Sigmoid colon (tissue), 7 donors: ENCODE measurements around the gene ANO1. TPM values are rescaled to one million over a fixed set of nuclear protein-coding genes. Genes with fewer than 3 reads are reported as not detected.

Experiments
- DNase-seq: peaks from one replicate; pipeline ENCODE4 v3.0.0-alpha.2; 2019
- H3K27ac ChIP-seq, 4 donors: fragments of 200-600 bp; sonication (generic); one replicate each; pipeline ENCODE4 v1.5.1; 2016 to 2019; ENCODE audit warnings: mild to moderate bottlenecking in 1 of 4
- H3K27me3 ChIP-seq, 3 donors: fragments of 200-600 bp; sonication (generic); one replicate each; pipeline ENCODE4 v1.5.1; 2019; ENCODE audit warnings: mild to moderate bottlenecking in 1 of 3
- H3K36me3 ChIP-seq, 4 donors: fragments of 200-600 bp; sonication (generic); one replicate each; pipeline ENCODE4 v1.5.1; 2016 to 2019
- H3K4me1 ChIP-seq, 4 donors: fragments of 200-600 bp; sonication (generic); one replicate each; pipeline ENCODE4 v1.5.1; 2017 to 2019
- H3K4me3 ChIP-seq, 4 donors: fragments of 200-600 bp; sonication (generic); one replicate each; pipeline ENCODE4 v1.5.1; 2017 to 2019; ENCODE audit warnings: mild to moderate bottlenecking in 2 of 4, moderate library complexity in 1 of 4
- H3K9me3 ChIP-seq, 4 donors: fragments of 200-600 bp in 3 of 4; sonication (generic) in 3 of 4; one replicate each; pipeline versions ENCODE4 v1.5.1 to v1.6.1; 2013 to 2019
- EP300 ChIP-seq, 4 donors: sonication (generic); formaldehyde crosslinking; IDR thresholded peaks; one replicate each; pipeline ENCODE4 v1.6.1; 2017; ENCODE audit warnings: antibody characterized with exemption in 4 of 4
- POLR2A ChIP-seq, 2 donors: fragments of 450-650 bp; IDR thresholded peaks; one replicate each; pipeline ENCODE4 v1.6.1; 2016; ENCODE audit warnings: antibody characterized with exemption in 2 of 2, mild to moderate bottlenecking in 2 of 2, moderate library complexity in 2 of 2
- POLR2AphosphoS5 ChIP-seq, 4 donors: sonication (generic); formaldehyde crosslinking; IDR thresholded peaks; one replicate each; pipeline ENCODE4 v1.6.1; 2017; ENCODE audit warnings: antibody characterized with exemption in 4 of 4
- WGBS, 2 donors: extraction: QIAGEN DNeasy Blood & Tissue Kit; methylation state at CpG; one replicate each; pipeline ENCODE4 v1.1.7; 2013; 5-methylcytosine and 5-hydroxymethylcytosine counted together
- intact Hi-C: fragments of 100-400 bp; cut with DNase I; formaldehyde crosslinking; loops from one replicate; pipeline ENCODE4 v1.15.1; 2023
- polyA plus RNA-seq, 3 donors: library from polyadenylated mRNA; stranded (reverse); fragments of 200-250 nt; gene quantifications; one replicate each; pipeline ENCODE4 v1.2.3, GENCODE V29; 2013
- total RNA-seq, 4 donors: library from RNA; depleted of rRNA; stranded (reverse); fragments of >200 nt; gene quantifications; one replicate each; pipeline ENCODE4 v1.1.0, GENCODE V29; 2016
- TF ChIP-seq, protein P1 (sequence below), 4 experiments: fragments of 450-650 bp in 3 of 4; fragments of 200-600 bp in 1 of 4; IDR thresholded peaks; one replicate each; pipeline ENCODE4 v1.5.1; 2016 to 2019; ENCODE audit warnings: antibody characterized with exemption in 4 of 4, mild to moderate bottlenecking in 3 of 4, moderate library complexity in 2 of 4
- donor health status: healthy with polysubstance abuse.
- donor health status: Bipolar disorder and iron deficiency.
- donor health status: healthy.

Gene ANO1
- total and polyA plus RNA-seq, 7 donors, result 0.60 to 33.9 (median 17.4) TPM

DNA sequence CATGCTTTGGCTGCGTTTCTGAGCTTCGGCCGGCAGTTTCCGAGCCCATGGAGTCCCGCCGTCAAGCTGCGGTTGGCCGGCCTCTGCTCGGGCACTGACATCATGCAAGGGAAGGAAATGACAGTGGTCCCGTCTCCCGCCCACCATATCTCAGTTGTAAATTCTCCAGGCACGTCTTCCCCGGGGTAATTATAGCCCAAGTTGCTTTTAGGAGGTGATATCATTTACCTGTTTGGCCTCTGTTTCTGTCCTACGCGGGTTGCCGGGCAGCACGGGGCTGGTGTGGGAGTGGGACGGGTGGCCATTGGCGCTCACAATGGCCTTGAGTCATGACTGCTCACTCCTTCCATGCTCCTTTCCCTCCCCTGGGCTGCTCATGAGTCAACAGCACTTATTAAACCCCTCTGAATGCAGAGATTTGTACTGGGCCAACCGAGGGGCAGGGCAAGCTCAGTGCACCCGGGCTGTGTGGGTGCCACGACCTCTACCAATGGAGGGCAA is 4.2 kb upstream of the ANO1 start:
- Histone ChIP-seq H3K4me1 (peaks cover 0 to 7% (median 6%) of the 10 kb centered on the region in 4 donors), H3K4me3 (no peak overlapping the region), H3K27me3 (peaks cover 5 to 66% (median 34%) of the 10 kb centered on the region in 3 donors), H3K36me3 (no peaks in the 10 kb centered on the region), H3K9me3 (no peaks in the 10 kb centered on the region), H3K27ac (no peak overlapping the region)
- TF ChIP-seq EP300 (IDR thresholded peaks at IDR 0.05), result no peak
- TF ChIP-seq, protein P1, sequence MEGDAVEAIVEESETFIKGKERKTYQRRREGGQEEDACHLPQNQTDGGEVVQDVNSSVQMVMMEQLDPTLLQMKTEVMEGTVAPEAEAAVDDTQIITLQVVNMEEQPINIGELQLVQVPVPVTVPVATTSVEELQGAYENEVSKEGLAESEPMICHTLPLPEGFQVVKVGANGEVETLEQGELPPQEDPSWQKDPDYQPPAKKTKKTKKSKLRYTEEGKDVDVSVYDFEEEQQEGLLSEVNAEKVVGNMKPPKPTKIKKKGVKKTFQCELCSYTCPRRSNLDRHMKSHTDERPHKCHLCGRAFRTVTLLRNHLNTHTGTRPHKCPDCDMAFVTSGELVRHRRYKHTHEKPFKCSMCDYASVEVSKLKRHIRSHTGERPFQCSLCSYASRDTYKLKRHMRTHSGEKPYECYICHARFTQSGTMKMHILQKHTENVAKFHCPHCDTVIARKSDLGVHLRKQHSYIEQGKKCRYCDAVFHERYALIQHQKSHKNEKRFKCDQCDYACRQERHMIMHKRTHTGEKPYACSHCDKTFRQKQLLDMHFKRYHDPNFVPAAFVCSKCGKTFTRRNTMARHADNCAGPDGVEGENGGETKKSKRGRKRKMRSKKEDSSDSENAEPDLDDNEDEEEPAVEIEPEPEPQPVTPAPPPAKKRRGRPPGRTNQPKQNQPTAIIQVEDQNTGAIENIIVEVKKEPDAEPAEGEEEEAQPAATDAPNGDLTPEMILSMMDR (IDR thresholded peaks at IDR 0.05), result no peak
- TF ChIP-seq POLR2AphosphoS5 (IDR thresholded peaks at IDR 0.05), result no peak
- intact Hi-C loops, result no loop called here
- 50 to 64% methylated on average over 22 of the region's 22 CpGs for WGBS, 2 donors
- peak; percentile 44 for DNase-seq

DNA sequence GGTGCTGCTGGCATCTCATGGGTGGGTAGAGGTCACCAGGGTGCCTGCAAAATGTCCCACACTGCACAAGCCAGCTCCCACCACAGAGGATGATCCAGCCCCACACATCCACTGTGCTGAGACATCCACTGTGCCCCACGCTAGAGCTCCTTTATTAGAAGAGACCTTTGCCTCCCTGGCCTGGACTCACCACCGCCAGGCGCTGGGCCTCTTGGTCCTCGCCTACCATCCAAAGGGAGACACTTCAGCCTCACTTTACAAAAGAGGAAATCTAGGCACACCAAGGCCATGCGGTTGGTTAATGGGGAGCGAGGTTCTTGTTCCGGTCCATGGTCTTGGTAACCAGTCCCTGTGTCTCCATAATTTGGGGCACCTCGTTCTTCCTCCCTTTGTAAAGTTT is 3.4 kb upstream of the ANO1 start:
- H3K4me3 ChIP-seq, result no peak overlapping the region
- peaks cover 9 to 66% (median 42%) of the 10 kb centered on the region in 3 donors for H3K27me3 ChIP-seq
- no peak overlapping the region for H3K27ac ChIP-seq
- DNase-seq, result peak; percentile 28
- no peak for TF ChIP-seq POLR2A (IDR thresholded peaks at IDR 0.05)
- TF ChIP-seq, protein P1 (IDR thresholded peaks at IDR 0.05), result no peak
- no peak for TF ChIP-seq POLR2AphosphoS5 (IDR thresholded peaks at IDR 0.05)
- TF ChIP-seq EP300 (IDR thresholded peaks at IDR 0.05), result no peak
- 91 to 94% methylated on average over 8 of the region's 8 CpGs for WGBS, 2 donors
- intact Hi-C loops, result no loop called here
- H3K9me3 ChIP-seq, result no peaks in the 10 kb centered on the region
- peaks cover 0 to 7% (median 6%) of the 10 kb centered on the region in 4 donors for H3K4me1 ChIP-seq
- H3K36me3 ChIP-seq, result no peaks in the 10 kb centered on the region

DNA sequence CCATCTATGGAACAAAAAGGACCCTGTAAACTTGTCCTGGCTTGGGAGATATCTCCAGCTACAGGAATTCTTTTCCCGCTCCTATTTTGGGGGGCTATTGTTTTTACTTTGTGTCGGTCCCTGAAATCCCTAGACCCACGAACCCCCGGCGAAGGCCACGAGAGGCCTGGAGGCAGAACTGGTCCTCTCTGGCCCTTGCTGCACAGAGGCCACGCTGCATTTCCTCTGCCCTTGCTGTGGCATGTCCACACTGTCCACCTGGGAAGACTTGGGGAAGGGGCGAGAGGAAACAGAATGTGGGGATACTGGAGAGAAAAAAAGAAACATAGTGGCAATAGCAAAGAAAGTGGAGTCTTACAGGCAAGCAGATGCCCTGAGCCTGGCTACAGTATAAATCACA is 2.3 kb upstream of the ANO1 start:
- Histone ChIP-seq H3K27ac (no peak overlapping the region), H3K36me3 (no peaks in the 10 kb centered on the region), H3K27me3 (peaks cover 9 to 61% (median 42%) of the 10 kb centered on the region in 3 donors), H3K9me3 (no peaks in the 10 kb centered on the region), H3K4me1 (peaks cover 0 to 7% (median 6%) of the 10 kb centered on the region in 4 donors), H3K4me3 (no peak overlapping the region)
- DNase-seq, result peak; percentile 42
- 90 to 94% methylated on average over 8 of the region's 8 CpGs for WGBS, 2 donors
- TF ChIP-seq POLR2AphosphoS5 (IDR thresholded peaks at IDR 0.05), result no peak
- TF ChIP-seq, protein P1 (IDR thresholded peaks at IDR 0.05), result no peak
- no peak for TF ChIP-seq POLR2A (IDR thresholded peaks at IDR 0.05)
- TF ChIP-seq EP300 (IDR thresholded peaks at IDR 0.05), result no peak
- intact Hi-C loops, result no loop called here

DNA sequence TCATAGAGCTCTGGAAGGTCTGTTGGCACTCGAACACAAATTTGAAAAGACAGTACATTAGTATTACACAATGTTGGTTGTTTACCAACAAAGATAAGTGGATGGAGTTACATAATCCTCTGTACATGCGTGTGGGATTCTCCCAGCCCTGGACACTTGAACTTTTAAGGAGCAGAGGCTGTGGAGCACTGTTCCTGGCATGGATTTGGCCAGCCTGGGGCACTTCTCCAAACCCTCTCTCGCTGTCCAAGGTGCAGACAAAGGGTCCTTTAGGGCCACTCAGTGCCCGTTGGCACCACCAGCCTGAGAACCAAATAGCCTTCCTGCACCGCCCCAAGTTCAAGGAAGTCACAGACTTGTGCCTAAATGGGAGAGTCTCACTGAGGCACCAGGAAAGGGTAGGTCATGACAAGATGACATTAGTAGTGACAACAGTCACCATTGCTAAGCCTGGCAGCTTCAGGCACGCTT is 1.6 kb upstream of the ANO1 start:
- Histone ChIP-seq H3K27me3 (peaks cover 9 to 60% (median 42%) of the 10 kb centered on the region in 3 donors), H3K36me3 (no peaks in the 10 kb centered on the region), H3K9me3 (no peaks in the 10 kb centered on the region), H3K4me1 (peaks cover 0 to 7% (median 6%) of the 10 kb centered on the region in 4 donors), H3K27ac (peak overlapping the region in 1 of 4 donors; percentile 11), H3K4me3 (no peak overlapping the region)
- DNase-seq, result peak; percentile 48
- TF ChIP-seq POLR2A (IDR thresholded peaks at IDR 0.05), result no peak
- TF ChIP-seq, protein P1 (IDR thresholded peaks at IDR 0.05), result no peak
- TF ChIP-seq POLR2AphosphoS5 (IDR thresholded peaks at IDR 0.05), result no peak
- no peak for TF ChIP-seq EP300 (IDR thresholded peaks at IDR 0.05)
- WGBS, 2 donors, result 62 to 74% methylated on average over 6 of the region's 6 CpGs
- intact Hi-C loops, result no loop called here
